NCI-H345 treated with DMSO at 0.1 percent for 48 hours (cell line): ENCODE results near the gene GABRB1.
A peak's percentile ranks its signal among the peaks of the same experiment; 100 is the strongest.

Source experiments
- DNase-seq: peaks from one replicate; lab custom pipeline; 2025; ENCODE audit not compliant: unreplicated experiment; lab: John Stamatoyannopoulos, UW

Gene GABRB1

GRCh38 chr4:47110546-47111132, 79.3 kb downstream of the GABRB1 start:
- DNase-seq, result no peak

GRCh38 chr4:47118192-47118929, 87.0 kb downstream of the GABRB1 start:
- no peak for DNase-seq

DNA sequence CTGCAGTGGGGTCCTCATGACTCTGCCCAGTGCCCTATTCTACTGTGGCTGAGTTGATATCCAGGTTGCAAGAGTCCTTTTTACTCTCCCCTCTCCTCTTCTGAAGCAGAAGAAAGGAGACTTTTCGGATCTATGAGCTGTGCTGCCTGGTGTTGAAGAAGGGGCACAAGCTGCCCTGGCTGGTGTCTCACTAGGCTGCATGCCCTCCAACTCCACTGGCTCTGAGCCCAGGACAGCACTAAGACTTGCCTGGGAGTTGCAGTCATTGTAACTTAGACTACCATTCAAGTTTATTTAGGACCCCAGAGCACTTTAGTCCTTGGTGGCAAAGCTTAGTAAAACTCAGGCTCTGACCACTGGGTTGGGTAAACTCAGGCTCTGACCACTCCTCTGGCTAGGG, 89.4 kb downstream of the GABRB1 start:
- no peak for DNase-seq

GRCh38 chr4:47122592-47123291, 91.4 kb downstream of the GABRB1 start:
- DNase-seq, result peak; percentile 6

DNA sequence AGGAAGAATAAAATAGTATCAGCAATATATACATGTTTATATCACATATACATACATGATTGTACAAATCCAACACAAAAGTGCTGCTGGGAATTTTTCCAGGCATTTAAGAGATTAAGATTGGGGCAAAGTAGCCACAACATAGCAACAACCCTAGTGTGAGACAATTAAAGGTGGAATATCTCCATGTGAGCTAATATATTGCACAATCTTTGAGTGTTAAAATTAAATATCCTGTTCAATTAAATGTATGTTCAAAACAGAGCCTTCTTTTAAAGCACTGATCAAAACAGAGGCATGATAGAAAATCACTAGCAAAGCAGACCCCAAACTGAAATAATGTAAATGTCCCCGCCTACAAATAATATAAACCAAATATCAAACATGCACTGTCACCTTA, 97.6 kb downstream of the GABRB1 start:
- DNase-seq, result no peak

- no peak for DNase-seq
Observed at GRCh38 chr4:47135210-47135609, 103.8 kb downstream of the GABRB1 start.

DNA sequence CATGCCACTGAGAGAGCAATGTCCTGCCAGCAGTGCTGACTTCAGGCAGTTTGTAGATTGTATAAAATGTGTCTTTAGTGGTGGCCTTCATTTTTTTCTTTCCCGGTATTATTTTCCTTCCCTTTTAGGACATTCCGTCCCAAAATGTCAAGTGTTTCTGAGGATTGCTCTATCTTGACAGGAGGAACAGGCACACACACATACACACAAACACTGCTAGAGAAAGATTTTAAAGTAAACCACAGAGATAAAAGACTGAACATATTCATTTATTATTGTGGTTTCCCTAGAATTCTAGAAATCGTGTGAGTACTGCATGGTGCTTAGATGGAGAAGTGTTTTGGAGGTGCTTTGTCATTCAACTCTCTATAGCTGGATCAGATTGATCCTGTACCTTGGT, 111.9 kb downstream of the GABRB1 start:
- no peak for DNase-seq

- no peak for DNase-seq
Observed at GRCh38 chr4:47145630-47146029, 114.3 kb downstream of the GABRB1 start.

DNA sequence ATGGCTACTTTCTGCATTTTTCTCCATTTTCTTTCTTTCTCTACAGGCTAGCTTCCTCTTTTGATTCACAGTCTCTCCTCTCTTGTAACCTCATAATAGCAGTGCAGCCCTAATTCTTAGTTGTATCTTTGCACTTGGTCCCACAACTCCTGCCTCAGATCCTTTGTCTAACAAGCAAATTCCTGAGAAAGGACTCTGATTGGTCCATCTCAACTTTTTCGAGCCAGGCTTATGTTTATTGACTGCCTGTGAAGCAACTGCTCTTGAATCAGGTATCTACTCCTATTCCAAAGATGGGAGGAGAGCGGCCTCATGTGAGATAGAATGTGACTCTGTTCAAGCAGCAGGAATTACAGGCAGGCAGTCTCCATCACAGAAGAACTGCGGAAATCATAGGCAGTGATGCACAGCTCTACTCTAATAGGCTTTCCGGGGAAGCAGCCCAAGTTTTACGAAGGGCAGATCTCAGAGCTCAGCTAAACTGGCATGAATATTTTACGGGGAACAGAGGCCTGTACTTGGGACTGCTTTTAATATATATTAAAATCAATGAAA, 123.5 kb downstream of the GABRB1 start:
- no peak for DNase-seq

DNA sequence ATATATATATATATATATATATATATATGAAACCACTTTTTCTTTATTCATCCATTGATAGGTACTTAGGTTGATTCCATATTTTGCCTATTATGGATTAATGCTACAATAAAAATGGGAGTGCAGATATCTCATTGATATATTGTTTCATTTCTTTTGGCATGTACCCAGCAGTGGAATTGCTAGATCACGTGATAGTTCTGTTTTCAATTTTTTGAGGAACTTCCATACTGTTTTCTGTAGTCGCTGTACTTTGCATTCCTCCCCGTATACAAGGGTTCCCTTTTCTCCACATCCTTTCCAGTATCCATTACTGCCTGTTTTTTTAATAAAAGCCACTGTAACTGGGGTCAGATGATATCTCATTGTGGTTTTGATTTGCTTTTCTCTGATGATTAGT, 124.6 kb downstream of the GABRB1 start:
- no peak for DNase-seq

DNA sequence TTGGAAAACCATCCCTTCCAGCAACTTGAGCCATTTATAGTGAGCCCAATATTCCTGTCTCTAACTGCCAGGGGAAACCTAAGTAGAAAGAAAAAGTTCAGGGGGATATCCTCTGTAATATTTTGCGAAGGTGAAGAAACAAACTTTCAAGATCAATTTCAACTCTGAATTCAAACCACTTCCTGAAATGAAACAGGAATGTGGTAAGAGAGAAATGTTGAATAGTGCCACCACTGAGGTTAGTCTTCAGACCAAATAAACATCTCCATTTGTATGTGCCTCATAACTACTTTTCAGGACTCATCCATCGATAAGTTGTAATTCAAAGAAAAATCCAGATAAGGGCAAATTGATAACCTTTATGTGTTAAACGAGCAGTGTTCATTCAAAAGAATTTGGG, 128.7 kb downstream of the GABRB1 start:
- no peak for DNase-seq

DNA sequence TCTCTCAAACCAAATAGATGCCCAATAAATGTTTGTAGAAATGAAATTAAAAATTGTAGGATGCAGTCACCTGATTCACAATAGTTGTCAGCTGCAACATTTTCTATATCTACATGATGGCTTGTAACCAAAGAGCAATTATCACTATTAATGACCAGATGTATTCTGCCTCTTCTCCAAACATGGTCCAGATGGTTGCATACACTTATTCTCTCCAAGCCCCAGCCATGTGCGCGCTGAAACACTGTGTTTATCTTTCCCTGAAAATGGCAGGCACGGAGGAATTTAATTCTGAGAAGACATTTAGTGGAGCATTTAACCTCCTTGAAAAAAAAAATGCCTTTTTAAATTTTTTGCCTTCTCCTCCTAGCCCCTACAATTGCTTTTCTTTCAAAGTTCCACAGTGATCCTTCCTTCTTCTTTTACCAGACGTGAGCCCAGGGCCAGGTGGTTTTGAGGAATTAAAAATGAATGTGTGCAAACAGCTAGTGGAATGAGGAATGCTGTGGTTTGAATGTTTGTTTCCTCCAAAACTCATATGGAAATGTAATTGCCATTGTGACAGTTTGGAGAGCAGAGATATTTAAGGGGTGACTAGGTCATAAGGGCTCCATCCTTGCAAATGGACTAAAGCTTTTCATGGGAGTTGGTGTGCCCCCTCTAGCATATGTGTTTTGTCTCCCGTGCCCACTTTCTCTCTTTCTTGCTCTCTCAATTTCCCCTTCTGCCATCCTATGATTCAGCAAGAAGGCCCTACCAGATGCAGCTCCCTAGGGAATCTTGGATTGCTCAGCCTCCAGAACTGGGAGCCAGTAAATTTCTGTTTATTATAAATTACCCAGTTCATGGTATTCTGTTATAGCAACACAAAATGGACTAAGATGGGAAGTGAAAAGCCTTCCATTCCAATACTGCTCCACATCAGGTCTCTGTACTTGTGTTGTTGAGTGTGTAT, 136.0 kb downstream of the GABRB1 start:
- no peak for DNase-seq

DNA sequence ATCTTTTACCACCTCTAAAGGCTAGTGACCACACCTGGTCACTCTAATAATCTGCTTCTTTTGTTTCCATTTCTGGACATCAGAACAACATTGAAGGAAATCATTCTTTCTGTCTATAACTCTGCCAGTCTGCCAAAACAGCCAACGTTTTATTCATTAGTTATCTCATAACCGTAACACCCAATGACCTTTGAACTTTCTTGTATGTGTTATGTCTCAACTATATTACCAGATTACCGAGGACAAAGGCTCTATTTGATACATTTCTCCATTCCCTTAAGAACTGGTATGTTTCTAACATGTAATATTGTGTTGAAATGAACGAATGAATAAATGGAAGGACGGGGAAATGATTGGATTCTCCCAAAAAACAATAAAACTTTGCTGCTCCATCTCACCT, 152.7 kb downstream of the GABRB1 start:
- DNase-seq, result no peak

GRCh38 chr4:47185761-47186160, 154.4 kb downstream of the GABRB1 start:
- no peak for DNase-seq

GRCh38 chr4:47187608-47188007, 156.2 kb downstream of the GABRB1 start:
- DNase-seq, result no peak

GRCh38 chr4:47193179-47193578, 161.8 kb downstream of the GABRB1 start:
- no peak for DNase-seq

DNA sequence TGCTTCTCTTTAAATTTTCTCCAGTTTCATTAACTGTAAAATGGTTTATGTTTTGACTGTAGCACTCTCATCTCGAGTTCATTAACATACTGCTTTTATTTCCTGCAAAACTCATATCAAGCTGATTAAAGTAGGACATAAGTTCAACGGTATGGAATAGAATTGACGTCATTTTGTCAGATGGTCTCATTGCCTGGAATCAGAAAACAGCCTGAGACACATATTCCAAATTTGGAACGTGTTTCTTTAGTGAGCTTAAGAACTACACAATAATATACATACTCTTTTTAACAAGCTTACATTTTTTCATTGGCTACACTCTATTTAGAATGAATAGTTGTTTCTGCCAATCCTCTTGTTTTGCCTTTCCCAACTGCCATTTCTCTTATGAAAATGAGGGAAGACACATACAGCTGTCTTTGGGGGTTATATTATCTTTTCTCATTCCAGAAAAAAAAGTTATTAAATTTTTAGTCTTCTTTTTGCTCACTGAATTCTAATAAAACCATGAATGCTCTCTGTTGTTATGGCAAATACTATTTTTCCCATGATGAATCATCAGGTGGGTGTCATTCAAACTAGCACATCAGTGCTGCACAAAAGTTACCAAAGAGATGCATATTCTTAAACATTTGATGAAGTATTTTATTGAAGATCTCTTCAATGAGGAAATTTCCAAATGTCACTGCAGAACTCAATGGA, 162.8 kb downstream of the GABRB1 start:
- DNase-seq, result no peak

DNA sequence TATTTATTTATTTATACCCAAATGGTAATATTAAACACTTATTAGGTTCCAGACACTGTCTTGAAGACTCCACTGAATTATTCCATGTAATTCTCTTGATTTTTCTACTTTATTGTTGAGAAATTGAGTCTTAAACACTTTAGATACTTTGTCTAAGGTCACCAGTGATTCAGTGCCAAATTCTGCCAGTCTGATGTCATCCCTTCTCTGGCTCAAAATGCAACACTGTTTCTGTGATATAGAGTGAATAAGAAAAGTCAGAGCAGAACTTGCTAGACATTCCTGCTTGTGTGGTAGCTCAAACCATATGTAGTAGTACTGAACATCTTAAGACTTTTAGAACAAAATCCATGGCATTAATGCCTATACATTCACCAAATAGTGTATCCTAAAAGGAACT, 164.3 kb downstream of the GABRB1 start:
- no peak for DNase-seq

- DNase-seq, result no peak
Observed at GRCh38 chr4:47198791-47199190, 167.4 kb downstream of the GABRB1 start.

DNA sequence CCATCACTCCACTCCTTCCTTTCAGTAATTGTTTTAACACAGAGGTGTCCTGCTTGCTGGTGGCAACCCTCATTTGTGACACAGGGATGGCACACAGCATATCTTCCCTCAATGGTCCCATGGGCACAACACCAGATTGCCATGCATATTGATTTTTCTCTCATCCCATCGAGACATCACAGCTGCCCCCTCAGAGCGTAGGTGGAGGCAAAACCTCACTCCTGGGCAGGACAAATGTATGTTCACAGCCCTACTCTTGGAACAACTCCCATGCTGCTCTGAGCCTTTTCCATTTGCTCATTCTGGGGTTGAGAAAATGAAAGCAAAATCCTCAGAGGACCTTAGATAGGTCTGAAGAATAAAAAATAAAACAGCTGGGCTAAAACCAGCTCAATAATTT, 172.2 kb downstream of the GABRB1 start:
- no peak for DNase-seq
